ENCODE measurements around the gene TMEM86B. TPM values are rescaled to one million over a fixed set of nuclear protein-coding genes. Genes with fewer than 3 reads are reported as not detected.

The TMEM86B gene
- total RNA-seq, 1 experiment from 2014 or later, result 1.2 TPM

GRCh38 chr19:55262359-55262758 is 33.8 kb upstream of the TMEM86B start:
- H3K36me3 ChIP-seq (replicated peaks; ENCODE audit: control insufficient read depth, insufficient read depth, low read length), result no peaks in the 10 kb centered on the region; the same call in 1 of the 2 replicates
- no peaks in the 10 kb centered on the region for H3K27me3 ChIP-seq (ENCODE audit: control insufficient read depth, insufficient read depth, low read length)
- no peak for DNase-seq

GRCh38 chr19:55261671-55262126 is 33.1 kb upstream of the TMEM86B start:
- H3K36me3 ChIP-seq (replicated peaks; ENCODE audit: control insufficient read depth, insufficient read depth, low read length), result no peaks in the 10 kb centered on the region; the same call in 1 of the 2 replicates
- peak; percentile 77 for DNase-seq
- H3K27me3 ChIP-seq (ENCODE audit: control insufficient read depth, insufficient read depth, low read length), result no peaks in the 10 kb centered on the region
- H3K4me3 ChIP-seq (ENCODE audit: insufficient read depth, low read depth, low read length), result no peak overlapping the region; the same call in 1 of the 2 replicates

More at GRCh38 chr19:55262359-55262758, 33.8 kb upstream of the TMEM86B start:
- no peak overlapping the region for H3K4me3 ChIP-seq (ENCODE audit: insufficient read depth, low read depth, low read length)

GRCh38 chr19:55259540-55260210 is 31.1 kb upstream of the TMEM86B start:
- no peak for DNase-seq

GRCh38 chr19:55258828-55259539 is 30.4 kb upstream of the TMEM86B start, which contains the start of gene PPP6R1:
Gene PPP6R1 (minus strand): TSS chr19:55259017. CDS start chr19:55247103, 11,914 bp downstream.
- DNase-seq, result peak; percentile 100
- H3K27me3 ChIP-seq (ENCODE audit: control insufficient read depth, insufficient read depth, low read length), result no peaks in the 10 kb centered on the region

More at GRCh38 chr19:55259540-55260210, 31.1 kb upstream of the TMEM86B start:
- H3K4me3 ChIP-seq (ENCODE audit: insufficient read depth, low read depth, low read length), result peak overlapping the region; percentile 99
- H3K27me3 ChIP-seq (ENCODE audit: control insufficient read depth, insufficient read depth, low read length), result no peaks in the 10 kb centered on the region
- no peaks in the 10 kb centered on the region; the same call in 1 of the 2 replicates for H3K36me3 ChIP-seq (replicated peaks; ENCODE audit: control insufficient read depth, insufficient read depth, low read length)

GRCh38 chr19:55258476-55258827 is 29.9 kb upstream of the TMEM86B start:
- no peaks in the 10 kb centered on the region for H3K27me3 ChIP-seq (ENCODE audit: control insufficient read depth, insufficient read depth, low read length)
- H3K36me3 ChIP-seq (replicated peaks; ENCODE audit: control insufficient read depth, insufficient read depth, low read length), result no peaks in the 10 kb centered on the region; the same call in 1 of the 2 replicates
- peak; percentile 86 for DNase-seq
- H3K4me3 ChIP-seq (ENCODE audit: insufficient read depth, low read depth, low read length), result peak overlapping the region; percentile 99

More at GRCh38 chr19:55258828-55259539, 30.4 kb upstream of the TMEM86B start, which contains the start of gene PPP6R1:
- Histone ChIP-seq H3K36me3 (replicated peaks; ENCODE audit: control insufficient read depth, insufficient read depth, low read length) (no peaks in the 10 kb centered on the region; the same call in 1 of the 2 replicates), H3K4me3 (ENCODE audit: insufficient read depth, low read depth, low read length) (peak within 1 kb of the TSS; percentile 99)

GRCh38 chr19:55257461-55258420 is 29.2 kb upstream of the TMEM86B start:
- no peaks in the 10 kb centered on the region; the same call in 1 of the 2 replicates for H3K36me3 ChIP-seq (replicated peaks; ENCODE audit: control insufficient read depth, insufficient read depth, low read length)
- H3K27me3 ChIP-seq (ENCODE audit: control insufficient read depth, insufficient read depth, low read length), result no peaks in the 10 kb centered on the region
- peak; percentile 81 for DNase-seq
- peak overlapping the region; percentile 99 for H3K4me3 ChIP-seq (ENCODE audit: insufficient read depth, low read depth, low read length)

- DNase-seq, result no peak
These were observed 28.2 kb upstream of the TMEM86B start for GRCh38 chr19:55256562-55257460.

GRCh38 chr19:55255618-55256423 is 27.3 kb upstream of the TMEM86B start:
- no peaks in the 10 kb centered on the region for H3K27me3 ChIP-seq (ENCODE audit: control insufficient read depth, insufficient read depth, low read length)
- H3K36me3 ChIP-seq (replicated peaks; ENCODE audit: control insufficient read depth, insufficient read depth, low read length), result no peaks in the 10 kb centered on the region; the same call in 1 of the 2 replicates
- peak; percentile 56 for DNase-seq
- no peak overlapping the region for H3K4me3 ChIP-seq (ENCODE audit: insufficient read depth, low read depth, low read length)

More at GRCh38 chr19:55256562-55257460, 28.2 kb upstream of the TMEM86B start:
- Histone ChIP-seq H3K36me3 (replicated peaks; ENCODE audit: control insufficient read depth, insufficient read depth, low read length) (no peaks in the 10 kb centered on the region; the same call in 1 of the 2 replicates), H3K4me3 (ENCODE audit: insufficient read depth, low read depth, low read length) (peak overlapping the region; percentile 99), H3K27me3 (ENCODE audit: control insufficient read depth, insufficient read depth, low read length) (no peaks in the 10 kb centered on the region)

GRCh38 chr19:55254625-55254977 is 26.0 kb upstream of the TMEM86B start:
- Histone ChIP-seq H3K4me3 (ENCODE audit: insufficient read depth, low read depth, low read length) (no peak overlapping the region), H3K36me3 (replicated peaks; ENCODE audit: control insufficient read depth, insufficient read depth, low read length) (no peaks in the 10 kb centered on the region; the same call in 1 of the 2 replicates), H3K27me3 (ENCODE audit: control insufficient read depth, insufficient read depth, low read length) (no peaks in the 10 kb centered on the region)
- peak; percentile 52 for DNase-seq

- DNase-seq, result peak; percentile 64
- no peak overlapping the region for H3K4me3 ChIP-seq (ENCODE audit: insufficient read depth, low read depth, low read length)
- H3K27me3 ChIP-seq (ENCODE audit: control insufficient read depth, insufficient read depth, low read length), result no peaks in the 10 kb centered on the region
- no peaks in the 10 kb centered on the region; the same call in 1 of the 2 replicates for H3K36me3 ChIP-seq (replicated peaks; ENCODE audit: control insufficient read depth, insufficient read depth, low read length)
These were observed 25.5 kb upstream of the TMEM86B start for GRCh38 chr19:55253842-55254624.

- Histone ChIP-seq H3K27me3 (ENCODE audit: control insufficient read depth, insufficient read depth, low read length) (no peaks in the 10 kb centered on the region), H3K4me3 (ENCODE audit: insufficient read depth, low read depth, low read length) (no peak overlapping the region), H3K36me3 (replicated peaks; ENCODE audit: control insufficient read depth, insufficient read depth, low read length) (no peaks in the 10 kb centered on the region; the same call in 1 of the 2 replicates)
- peak; percentile 42 for DNase-seq
These were observed 24.4 kb upstream of the TMEM86B start for GRCh38 chr19:55252760-55253663.

All from H7 (cell line).